ENCODE measurements around the gene FOXF1.

The FOXF1 gene

GRCh38 chr16:86510465-86511261 lies at the start of gene FOXF1:
FOXF1 (plus strand) TSS chr16:86510527; CDS start chr16:86510570, 43 bp downstream.
- FAIRE-seq, result no peak

DNA sequence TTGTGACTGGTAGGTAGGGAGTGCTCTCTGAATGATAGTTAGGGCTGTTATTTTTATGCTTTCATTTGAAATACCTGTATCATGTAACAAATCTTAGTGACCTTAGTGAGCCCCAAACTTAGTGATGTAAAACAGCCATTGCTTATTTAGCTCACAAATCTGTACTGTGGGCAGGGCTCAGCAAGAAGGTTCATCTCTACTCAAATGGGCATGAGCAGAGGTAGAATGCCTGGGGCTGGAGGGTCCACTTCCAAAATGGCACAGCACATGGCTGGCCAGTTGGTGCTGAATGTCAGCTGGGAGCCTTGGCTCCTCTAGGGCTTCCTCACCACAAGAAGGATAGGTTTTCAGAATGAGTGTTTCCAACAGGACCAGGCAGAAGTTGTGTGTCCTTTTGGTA lies 49.3 kb upstream of the FOXF1 start:
- no peak for FAIRE-seq

GRCh38 chr16:86462334-86463084 lies 47.8 kb upstream of the FOXF1 start:
- no peak for FAIRE-seq

GRCh38 chr16:86464044-86464443 lies 46.3 kb upstream of the FOXF1 start:
- no peak for FAIRE-seq

DNA sequence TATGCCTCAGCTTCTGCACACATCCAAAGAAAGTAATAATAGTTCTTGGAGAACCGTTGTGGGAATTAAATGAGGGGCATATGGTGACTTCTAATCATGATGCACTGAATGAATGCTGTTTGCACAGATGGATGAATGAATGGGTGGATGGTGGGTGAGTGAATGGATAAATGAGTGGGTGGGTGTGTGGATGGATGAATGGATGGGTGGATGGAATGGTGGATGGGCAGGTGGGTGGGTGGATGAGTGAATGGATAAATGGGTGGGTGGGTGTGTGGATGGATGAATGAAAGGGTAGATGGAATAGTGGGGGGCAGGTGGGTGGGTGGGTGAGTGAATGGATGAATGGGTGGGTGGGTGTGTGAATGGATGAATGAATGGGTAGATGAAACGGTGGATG lies 44.9 kb upstream of the FOXF1 start:
- FAIRE-seq, result no peak

GRCh38 chr16:86466696-86467406 lies 43.5 kb upstream of the FOXF1 start:
- FAIRE-seq, result no peak

GRCh38 chr16:86467490-86467889 lies 42.8 kb upstream of the FOXF1 start:
- FAIRE-seq, result no peak

GRCh38 chr16:86470964-86471363 lies 39.4 kb upstream of the FOXF1 start:
- no peak for FAIRE-seq

- FAIRE-seq, result no peak
These were observed 38.4 kb upstream of the FOXF1 start for GRCh38 chr16:86471896-86472295.

DNA sequence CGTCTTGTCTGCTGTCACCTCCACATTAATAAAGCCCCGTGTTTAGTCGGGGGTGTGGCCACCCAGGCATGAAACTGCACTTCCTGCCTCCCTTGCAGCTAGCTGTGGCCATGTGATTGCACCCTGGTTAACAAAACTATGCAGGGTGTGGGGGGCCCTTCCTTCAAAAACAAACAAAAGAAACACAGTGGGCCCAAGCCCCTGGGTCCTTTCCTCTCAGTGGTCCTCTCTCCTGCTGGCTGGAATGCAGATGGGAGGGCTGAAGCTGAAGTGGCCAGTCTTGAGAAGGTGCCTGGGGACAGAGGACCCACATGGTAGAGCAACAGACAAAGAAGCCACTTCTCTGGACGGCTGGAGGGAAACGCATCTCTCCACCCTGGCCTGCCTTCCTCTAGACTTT lies 38.0 kb upstream of the FOXF1 start:
- FAIRE-seq, result no peak

DNA sequence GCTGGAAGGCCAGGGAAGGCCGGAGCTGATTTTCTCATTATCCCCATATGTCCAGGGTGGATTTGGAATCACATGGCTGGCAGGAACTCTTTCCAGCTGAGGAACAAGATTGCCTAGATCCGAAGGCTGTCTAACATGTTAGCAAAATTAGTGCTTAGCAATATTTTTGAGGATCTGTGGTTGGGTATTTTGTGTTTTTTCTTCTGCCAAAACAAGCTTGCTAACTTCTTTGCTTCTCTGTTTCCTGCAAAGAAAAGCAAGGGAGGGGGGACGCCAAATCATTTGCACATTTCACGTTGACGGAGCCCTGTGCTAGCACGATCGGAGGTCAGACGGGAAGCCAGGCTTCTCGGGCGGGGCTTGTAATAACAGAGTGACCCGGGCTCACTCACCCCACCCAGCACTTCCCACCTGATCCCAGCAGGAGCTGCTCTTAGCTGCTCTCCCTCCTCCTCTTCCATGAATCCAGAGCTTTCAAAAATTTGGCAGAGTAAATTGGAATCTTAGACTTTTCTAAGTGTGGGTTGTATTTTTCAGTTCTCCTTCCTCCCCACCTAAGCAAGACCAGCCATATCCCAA lies 33.3 kb upstream of the FOXF1 start:
- FAIRE-seq, result no peak

DNA sequence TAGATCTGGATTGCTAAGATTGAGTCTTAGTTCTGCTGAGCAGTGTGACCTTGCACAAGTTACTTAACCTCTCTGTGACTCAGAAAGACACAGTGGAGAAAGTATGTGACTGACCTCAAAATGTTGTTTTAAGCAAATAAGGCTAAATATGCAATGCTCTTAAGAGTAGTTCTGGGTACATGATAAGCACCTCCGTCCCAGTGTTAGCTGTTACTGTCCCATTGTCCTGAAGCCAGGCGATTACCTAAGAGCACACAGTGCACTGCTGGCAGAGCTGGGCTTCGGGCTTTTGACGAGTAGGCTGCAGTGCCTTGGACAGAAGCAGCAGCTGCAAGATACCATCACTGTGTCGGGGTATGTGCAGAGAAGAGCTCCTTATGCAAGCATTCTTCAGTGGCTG lies 32.7 kb upstream of the FOXF1 start:
- FAIRE-seq, result no peak

DNA sequence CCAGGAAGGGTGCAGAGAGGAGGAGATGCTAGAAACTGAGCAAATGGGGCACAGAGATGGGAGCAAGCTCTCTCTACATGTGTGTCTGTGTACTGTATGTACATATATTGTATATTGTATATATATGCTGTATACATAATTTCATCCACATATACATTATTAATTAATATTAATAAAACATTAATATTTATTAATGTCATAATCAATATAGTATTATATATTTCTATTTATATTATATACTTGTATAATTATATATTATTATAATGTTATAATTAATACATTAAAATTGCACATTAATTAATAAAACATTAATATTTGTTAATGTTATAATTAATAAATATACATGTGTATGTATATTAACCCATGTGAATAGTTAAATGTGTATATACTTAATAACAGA lies 31.5 kb upstream of the FOXF1 start:
- peak; percentile 96 for FAIRE-seq

DNA sequence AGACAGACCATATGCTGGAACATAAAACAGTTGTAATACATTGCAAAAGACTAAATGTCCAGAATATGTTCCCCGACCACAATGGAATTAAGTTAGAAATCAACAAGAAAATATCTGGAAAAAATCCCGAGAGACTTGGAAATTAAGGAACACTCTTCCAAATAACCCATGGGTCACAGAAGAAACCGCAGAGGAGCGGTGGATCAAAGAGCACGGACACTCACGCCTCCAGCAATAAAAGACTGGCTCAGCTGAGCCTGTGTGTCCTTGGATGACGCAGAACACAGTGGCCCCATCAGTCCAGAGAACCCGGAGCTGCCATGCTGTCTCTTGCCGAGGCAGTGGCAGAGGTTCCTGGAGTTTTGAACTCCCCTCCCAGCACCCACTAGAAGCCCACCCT lies 30.9 kb upstream of the FOXF1 start:
- FAIRE-seq, result no peak

- FAIRE-seq, result no peak
These were observed 29.9 kb upstream of the FOXF1 start for GRCh38 chr16:86480444-86480843.

DNA sequence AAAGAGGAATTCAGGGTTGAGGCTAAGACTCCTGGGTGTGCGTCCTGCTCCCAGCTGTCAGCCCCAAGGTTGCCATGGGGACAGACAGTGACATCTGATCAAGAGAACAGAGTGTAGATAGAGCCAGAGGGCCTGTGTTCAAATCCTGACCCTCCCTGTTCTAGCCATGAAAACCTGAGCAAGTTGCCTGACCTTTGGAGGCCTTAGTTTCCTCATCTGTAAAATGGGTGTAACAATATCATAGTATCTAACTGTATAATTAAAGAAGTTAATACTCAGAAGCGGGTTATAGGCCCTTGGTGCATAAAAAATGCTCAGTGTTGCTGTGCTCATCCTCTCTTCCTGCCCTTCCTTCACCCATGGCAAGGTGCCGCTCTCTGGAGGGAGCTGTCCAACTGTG lies 28.7 kb upstream of the FOXF1 start:
- FAIRE-seq, result no peak

DNA sequence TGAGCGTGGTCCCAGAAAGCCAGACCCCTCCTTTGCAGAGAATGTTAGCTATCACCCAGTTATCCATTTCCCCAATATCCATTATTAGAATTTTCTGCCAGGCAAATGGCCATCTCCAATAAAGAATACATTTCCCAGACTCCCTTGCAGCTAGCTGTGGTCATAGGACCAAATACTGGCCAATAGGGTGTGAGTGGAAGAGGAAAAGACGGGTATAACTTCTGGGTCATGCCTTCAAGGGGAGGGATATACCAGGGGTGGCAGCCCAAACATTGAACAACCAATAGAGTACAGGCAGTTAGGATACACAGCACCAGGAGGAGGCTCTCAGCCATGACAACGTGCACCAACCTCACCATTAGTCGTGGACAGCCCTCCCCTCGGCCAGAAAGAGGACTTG lies 26.1 kb upstream of the FOXF1 start:
- FAIRE-seq, result no peak

DNA sequence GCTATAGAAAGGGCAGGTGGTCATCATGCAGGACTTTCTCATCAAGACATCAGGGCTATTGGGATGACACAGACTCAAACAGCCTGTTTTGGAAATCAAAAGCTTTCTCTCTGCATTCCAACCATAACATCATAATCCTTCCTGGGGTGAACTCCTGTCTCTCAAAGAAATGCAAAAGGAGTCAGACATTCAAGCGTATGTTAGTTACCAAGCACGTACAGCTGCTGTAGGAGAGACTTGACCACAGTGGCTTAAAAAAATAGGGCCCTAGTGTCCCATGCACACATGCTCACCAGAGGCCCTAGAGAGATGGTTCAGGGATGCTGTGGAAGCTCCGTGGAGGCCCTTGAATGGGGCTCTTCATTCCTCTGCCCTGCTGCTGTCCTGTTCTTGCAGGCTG lies 24.6 kb upstream of the FOXF1 start:
- FAIRE-seq, result no peak

DNA sequence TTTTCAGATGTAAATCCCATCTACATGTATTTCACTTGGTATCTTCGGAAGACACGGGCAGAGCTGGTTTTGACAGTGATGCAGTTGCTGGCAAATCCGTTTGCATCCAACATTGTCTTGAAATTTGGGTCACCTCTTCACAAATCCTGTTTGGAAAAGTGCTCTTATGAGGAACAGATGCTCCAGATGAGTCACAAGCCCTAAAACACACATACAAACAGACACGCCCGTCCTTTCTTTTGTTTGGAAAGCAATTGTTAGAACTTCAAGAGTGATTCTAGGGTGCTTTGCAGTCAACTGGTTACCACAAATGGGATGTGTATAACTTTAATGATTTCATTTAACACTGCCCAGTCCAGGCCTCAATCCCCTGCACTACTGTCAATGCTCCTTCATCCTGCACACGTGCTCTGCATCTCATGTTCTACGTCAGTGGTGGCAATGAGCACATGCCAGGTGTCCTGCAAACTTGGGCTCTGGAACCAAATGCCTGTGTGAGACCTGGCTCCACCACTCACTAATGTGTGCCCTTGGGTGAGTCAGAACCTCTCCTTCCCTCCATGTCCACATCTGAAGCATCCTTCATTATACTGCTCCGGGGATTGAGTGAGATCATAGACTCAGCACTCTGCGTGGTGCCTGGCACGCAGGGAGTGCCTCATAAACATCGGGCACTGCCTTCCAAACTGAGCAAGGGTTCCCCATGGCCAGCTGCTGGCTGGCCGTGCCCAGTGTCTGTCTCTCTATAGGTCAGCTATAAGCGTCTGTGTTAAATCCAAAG lies 19.3 kb upstream of the FOXF1 start:
- no peak for FAIRE-seq

- FAIRE-seq, result no peak
These were observed 18.7 kb upstream of the FOXF1 start for GRCh38 chr16:86491640-86492023.

GRCh38 chr16:86492267-86492960 lies 17.9 kb upstream of the FOXF1 start:
- no peak for FAIRE-seq
